HG02943 (cell line): ENCODE measurements around the gene FAM185A.
"Not testable (repeated sequence)": the region's sequence is repeated elsewhere in the genome, so short reads cannot be mapped to it uniquely, and the experiment has no call there.

Experiments
- ATAC-seq: cut with Tn5 transposase; IDR thresholded peaks from one replicate; pipeline ENCODE4 v1.9.1; 2021; ENCODE audit warnings: mild to moderate bottlenecking, low read depth, moderate library complexity; ENCODE audit not compliant: unreplicated experiment

Gene FAM185A

DNA sequence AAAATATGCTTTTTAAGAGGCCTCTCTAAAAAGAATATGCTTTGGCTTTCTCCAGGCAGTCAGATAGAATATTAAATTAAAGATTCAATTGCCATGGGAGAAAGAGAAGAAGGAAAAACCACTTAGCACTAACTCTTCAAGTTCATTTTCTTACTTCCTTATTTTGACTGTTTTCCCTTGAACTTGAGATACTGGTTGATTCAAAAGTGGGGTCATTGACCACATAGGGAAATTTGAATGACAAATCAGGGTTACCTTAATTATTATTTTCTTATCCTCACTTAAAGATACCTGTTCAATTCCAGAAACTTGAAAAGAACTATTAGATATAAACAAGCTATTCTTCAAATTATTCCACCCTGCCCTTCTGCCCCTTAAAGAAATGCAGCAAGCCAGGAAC lies 27.4 kb downstream of the FAM185A start:
- ATAC-seq: not testable (repeated sequence)

GRCh38 chr7:102778663-102779062 lies 29.9 kb downstream of the FAM185A start:
- ATAC-seq: not testable (repeated sequence)

GRCh38 chr7:102780926-102781325 lies 32.1 kb downstream of the FAM185A start:
- ATAC-seq: not testable (repeated sequence)

- ATAC-seq: not testable (repeated sequence)
These were observed 40.0 kb downstream of the FAM185A start for GRCh38 chr7:102788770-102789169.

- not testable (repeated sequence) for ATAC-seq
These were observed 41.7 kb downstream of the FAM185A start for GRCh38 chr7:102790364-102791100.

GRCh38 chr7:102791367-102791766 lies 42.6 kb downstream of the FAM185A start:
- not testable (repeated sequence) for ATAC-seq

DNA sequence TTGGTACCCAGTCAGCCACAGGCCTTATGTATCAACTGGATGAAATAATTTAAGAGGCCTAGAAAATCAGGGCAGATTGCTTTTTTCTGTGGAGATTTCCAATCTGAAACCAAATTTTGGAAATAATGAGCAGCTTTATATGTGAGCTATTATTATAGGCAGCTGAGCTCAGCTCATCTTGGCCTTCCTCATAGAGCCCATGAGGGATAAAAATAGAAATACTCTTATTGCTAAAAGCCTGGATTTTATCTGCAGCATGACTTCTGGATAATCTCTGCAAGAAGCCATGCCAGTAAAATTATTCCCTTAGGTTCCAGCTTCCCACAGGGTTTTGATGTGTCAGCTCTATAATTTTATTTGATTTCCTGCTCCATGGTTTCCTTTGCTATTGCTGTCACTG lies 43.0 kb downstream of the FAM185A start:
- not testable (repeated sequence) for ATAC-seq

GRCh38 chr7:102794567-102794966 lies 45.8 kb downstream of the FAM185A start:
- ATAC-seq: not testable (repeated sequence)

DNA sequence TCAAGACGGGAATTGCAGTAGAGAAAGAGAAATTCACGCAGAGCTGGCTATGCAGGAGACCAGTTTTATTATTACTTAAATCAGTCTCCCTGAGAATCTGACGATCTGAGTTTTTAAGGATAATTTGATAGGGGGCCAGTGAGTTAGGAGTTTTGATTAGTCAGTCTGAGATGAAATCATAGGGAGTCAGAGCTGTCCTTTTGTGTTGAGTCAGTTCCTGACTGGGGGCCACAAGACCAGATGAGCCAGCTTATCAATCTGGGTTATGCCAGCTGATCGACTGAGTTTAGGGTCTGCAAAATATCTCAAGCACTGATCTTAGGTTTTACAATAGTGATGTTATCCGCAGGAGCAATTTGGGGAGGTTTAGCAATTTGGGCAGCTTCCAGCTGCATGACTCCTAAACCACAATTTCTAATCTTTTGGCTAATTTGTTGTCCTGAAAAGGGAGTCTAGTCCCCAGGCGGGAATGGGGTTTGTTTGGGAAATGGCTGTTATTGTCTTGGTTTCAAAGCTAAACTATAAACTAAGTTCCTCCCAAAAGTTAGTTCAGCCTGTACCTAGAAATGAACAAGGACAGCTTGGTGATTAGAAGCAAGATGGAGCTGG lies 47.3 kb downstream of the FAM185A start:
- ATAC-seq: not testable (repeated sequence)

DNA sequence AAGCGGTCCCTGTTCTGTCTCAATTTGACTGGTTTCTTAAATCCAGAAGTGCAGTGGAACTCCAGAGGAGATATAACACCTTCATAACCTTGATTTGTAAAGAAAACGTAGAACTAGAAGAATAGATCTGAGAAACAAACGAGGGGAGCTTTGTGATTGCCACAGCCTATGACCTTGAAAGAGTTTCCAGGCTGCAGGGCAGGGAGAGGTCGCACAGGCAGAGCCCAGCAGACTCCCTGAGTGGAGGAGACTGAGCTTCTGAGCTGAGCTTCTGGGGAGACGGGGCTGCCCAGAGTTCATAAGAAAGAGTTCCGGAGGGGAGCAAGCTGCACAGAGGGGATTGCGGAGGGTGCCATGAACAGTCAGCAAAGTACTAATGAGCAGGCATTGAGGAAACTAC lies 57.8 kb downstream of the FAM185A start:
- no peak for ATAC-seq

GRCh38 chr7:102810916-102811315 lies 62.1 kb downstream of the FAM185A start:
- ATAC-seq: no peak

DNA sequence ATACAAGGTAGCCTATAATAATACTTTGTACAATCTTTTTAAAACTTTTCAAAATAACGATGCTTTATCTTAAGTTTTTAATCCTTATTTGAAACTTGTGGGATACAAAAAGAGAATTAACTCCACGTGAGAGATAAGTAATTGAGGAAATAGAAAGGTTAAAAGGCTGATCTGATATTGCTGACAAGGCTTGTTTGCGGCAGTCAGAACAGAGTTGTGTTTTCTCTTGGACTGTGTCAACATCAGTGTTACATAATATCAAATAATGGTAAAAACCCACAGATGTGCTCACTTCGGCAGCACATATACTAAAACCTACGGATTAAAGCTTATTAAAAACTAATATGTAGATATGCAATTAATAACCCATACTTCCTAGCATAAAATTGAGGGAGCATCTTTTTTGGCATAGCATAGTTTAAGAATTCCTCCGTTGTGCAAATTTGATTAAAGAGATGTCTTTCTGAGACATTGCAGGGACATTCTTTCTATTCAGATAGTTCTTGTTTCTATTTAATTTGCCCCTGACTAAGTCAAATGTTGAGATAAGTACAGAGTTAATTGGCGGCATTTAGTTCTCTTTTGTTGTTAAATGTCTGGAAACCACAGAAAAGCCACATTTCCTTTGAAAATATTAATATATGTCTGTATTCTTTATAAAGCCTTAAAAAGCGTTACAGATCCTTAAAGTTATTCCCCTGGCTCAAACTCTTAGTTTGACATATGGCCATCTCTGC lies 63.3 kb downstream of the FAM185A start:
- no peak for ATAC-seq

- no peak for ATAC-seq
These were observed 64.6 kb downstream of the FAM185A start for GRCh38 chr7:102813191-102814024.

GRCh38 chr7:102814025-102814471 lies 65.2 kb downstream of the FAM185A start:
- ATAC-seq: no peak

DNA sequence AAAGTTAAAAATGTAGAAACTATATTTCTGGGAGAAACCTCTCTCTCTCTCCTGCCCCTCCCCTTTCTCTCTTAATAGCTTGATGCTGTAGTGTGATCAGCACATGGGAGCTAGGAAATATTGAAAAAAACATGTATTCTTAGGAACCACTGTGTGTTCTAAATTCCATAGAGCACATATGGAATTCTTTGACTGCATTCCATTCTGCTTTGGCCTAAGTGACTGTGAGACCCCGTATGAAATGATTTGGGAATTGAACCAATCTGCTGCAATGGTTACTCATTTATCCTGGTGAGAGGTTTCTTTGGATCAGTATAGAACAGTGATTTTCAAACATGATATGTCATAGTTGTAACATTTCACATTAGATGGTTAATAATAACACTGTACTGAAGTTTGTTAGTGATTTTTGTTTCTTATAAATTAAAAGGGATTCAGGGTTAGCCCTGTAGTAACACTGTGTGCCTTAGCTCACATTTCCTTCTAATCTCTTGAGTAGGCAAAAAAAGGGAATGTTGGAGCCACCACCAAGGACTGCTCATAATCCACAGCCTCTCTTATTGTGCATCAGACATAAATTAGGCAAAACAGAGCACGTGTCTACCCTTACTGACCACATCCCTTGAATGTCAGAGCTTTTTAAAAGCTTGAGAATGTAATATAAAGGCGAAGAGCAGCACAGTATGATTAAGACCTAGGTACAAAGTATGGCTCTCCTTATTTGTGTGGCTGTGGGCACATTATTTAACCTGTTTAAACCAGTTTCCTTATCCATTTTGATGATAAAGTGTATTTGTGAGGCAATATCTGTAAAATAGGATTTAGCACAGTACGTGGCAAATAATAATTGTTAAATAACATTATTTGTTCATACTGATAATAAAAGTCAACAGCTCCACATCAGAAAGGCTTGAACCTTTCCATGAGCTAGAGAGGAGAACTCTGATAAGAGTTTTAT lies 69.1 kb downstream of the FAM185A start:
- ATAC-seq: no peak

- no peak for ATAC-seq
These were observed 70.4 kb downstream of the FAM185A start for GRCh38 chr7:102819151-102819550.

- no peak for ATAC-seq
These were observed 73.4 kb downstream of the FAM185A start for GRCh38 chr7:102821994-102822747.

DNA sequence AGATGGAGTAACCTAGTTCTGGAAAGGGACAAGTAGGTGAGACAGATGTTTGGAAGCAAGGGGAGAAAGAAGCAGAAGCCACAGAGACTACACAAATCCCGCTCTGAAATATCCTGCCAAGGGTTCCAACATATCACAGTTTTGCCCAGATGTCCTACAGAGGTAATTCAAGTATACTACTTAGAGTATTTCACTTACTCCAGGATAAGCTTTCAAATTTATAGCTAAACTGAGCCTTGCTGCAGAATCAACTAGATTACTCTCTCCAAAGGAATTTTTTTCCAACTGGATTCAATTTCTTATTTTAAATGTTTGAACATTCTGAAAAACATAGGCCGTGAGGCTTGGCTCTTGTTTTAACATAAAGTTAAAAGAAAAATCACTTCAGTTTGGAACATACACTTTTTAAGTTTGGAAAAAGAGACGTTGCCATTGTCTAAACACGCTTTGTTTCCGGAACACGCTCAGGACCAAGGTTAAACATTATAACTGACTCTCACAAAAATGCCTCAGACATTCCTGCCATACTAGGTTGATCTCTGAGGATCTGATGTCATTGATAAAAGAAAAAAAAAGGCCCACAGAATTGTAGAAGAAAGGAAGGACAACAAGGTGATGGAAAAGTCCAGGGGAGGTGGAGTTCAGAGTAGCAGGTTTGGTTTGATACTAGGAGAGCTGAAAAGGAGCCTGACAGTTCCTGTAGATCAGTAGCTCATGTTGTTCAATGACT lies 74.8 kb downstream of the FAM185A start:
- ATAC-seq: no peak
